Measurements from ENCODE around the gene SLIT1.

Gene SLIT1

DNA sequence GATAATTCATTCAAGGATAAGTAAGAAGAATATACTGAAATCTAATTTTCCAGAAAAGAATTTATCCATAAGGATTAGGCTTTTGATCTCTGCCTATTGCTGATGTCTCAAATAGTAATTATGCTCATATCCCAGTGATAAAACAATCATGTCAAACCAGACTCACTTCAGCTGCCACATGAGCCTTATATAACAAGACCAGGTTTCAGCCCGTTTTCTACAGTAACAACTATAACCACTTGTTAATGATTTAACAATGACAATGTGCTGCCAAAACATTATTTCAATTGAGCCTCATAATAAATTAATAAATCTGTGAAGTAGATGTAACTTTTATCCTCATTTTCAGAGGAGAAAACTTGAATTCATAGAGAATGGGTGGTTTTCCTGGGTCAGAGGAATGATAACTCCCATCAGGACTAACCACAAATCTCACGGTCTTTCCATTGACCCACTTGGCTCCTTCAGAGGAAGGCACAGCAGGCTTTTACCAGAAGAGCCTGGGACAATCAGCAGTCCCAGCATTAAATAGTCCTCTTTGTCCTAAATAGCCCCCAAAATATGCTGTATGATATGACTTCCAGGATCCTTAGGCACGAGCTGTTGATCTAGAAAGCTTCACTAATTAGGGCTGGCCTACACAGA, 42.5 kb upstream of the SLIT1 start:
- TF ChIP-seq, protein P1, sequence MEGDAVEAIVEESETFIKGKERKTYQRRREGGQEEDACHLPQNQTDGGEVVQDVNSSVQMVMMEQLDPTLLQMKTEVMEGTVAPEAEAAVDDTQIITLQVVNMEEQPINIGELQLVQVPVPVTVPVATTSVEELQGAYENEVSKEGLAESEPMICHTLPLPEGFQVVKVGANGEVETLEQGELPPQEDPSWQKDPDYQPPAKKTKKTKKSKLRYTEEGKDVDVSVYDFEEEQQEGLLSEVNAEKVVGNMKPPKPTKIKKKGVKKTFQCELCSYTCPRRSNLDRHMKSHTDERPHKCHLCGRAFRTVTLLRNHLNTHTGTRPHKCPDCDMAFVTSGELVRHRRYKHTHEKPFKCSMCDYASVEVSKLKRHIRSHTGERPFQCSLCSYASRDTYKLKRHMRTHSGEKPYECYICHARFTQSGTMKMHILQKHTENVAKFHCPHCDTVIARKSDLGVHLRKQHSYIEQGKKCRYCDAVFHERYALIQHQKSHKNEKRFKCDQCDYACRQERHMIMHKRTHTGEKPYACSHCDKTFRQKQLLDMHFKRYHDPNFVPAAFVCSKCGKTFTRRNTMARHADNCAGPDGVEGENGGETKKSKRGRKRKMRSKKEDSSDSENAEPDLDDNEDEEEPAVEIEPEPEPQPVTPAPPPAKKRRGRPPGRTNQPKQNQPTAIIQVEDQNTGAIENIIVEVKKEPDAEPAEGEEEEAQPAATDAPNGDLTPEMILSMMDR (IDR thresholded peaks at IDR 0.05; ENCODE audit: insufficient read depth, low read depth, low read length, missing control alignments), result no peak
- H3K4me3 ChIP-seq (ENCODE audit: low read depth, low read length), result no peak overlapping the region
- DNase-seq (ENCODE audit: low read depth), result no peak

DNA sequence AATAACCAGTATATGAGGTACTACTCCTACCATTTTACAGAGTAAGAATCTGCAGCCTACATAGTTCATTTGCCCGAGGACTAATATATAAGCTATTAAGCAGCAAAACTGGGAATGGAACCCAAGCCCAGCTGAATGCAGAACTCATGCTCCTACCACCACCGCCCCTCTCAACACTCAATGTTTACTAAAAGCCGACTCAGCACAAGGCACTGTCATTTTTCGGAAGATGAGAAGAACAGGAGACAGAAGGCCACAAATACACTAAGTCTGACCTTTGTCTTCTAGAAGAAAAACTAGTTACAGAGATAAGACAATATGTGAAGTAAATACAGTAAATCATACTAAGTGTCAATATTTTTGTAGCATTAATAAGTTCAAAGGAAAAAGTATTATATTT, 40.6 kb upstream of the SLIT1 start:
- TF ChIP-seq, protein P1 (IDR thresholded peaks at IDR 0.05; ENCODE audit: insufficient read depth, low read depth, low read length, missing control alignments), result no peak
- DNase-seq (ENCODE audit: low read depth), result no peak
- no peak overlapping the region for H3K4me3 ChIP-seq (ENCODE audit: low read depth, low read length)

DNA sequence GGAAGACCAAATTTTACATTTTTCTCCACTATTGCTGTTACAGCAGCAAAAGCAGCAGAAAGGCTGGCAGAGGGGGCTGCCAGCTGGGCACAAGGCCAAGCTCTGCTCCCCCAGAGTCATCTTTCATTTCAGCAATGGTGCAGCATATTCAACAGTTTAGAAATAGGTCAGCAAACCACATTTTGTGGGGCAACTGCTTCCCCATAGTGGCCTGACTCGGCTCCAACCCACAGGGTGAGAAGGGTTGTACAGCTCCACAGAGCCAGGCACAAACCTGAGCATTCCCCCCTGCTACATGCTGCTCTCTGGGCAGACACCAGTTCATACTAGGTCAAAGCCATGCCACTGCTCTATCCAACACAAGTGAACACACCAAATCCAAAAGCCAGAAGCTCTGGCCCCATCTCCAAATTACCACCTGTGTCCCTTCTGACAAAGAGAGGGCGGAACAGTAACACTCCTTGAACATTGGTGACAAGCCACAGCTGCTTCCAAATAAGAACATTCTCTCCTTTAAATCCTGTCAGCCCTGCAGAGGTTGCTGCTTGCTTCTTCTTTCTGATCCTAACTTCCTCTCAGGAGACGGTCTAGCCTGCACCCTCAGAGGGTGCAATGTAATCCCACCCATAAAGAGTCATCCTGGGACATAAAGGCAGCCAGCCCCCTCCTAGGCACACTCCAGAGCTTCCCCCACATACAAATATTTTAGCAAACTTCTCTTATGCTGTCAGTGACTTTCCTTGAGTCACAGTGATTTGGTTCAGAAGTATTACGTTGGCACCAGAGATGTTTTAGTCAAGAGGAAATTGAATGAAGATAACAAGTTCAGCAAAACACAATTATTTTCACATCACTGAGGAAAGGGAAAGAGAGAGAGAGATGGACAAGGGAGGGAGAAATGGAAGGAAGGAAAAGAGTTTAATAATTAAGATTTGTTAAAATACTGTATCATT, 39.0 kb upstream of the SLIT1 start:
- DNase-seq (ENCODE audit: low read depth), result no peak
- TF ChIP-seq, protein P1 (IDR thresholded peaks at IDR 0.05; ENCODE audit: insufficient read depth, low read depth, low read length, missing control alignments), result no peak
- no peak overlapping the region for H3K4me3 ChIP-seq (ENCODE audit: low read depth, low read length)

DNA sequence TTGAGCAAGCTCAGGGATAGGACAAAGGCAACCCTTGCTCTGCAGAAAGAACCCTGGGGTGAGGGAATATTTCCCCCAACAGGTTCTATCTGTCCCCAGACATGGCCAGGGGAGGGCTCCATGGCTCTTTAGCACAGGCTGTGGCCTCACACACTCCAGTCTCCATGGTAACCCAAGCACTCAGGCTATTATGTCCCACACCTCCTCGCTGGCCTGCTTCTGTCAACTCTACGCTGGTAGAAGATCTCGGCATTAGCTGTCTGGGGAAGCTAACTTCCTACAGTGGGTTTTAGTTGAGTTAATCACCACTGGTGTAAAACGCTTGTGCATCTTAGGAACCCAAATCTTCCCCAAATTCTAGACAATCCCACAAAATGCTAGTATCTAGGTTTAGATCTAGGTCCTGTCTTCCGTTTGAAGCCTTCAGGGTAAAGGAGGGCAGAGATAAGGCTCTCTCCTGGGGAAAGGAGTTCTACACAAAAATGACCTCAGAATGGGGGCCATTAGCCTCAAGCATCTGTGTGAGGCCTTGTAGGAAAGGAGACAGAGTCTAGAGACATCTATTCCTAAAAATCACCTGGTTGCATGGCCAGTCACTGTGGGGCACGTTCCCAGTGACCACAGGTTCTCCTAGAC, 36.7 kb upstream of the SLIT1 start:
- TF ChIP-seq, protein P1 (IDR thresholded peaks at IDR 0.05; ENCODE audit: insufficient read depth, low read depth, low read length, missing control alignments), result no peak
- DNase-seq (ENCODE audit: low read depth), result no peak
- no peak overlapping the region for H3K4me3 ChIP-seq (ENCODE audit: low read depth, low read length)

DNA sequence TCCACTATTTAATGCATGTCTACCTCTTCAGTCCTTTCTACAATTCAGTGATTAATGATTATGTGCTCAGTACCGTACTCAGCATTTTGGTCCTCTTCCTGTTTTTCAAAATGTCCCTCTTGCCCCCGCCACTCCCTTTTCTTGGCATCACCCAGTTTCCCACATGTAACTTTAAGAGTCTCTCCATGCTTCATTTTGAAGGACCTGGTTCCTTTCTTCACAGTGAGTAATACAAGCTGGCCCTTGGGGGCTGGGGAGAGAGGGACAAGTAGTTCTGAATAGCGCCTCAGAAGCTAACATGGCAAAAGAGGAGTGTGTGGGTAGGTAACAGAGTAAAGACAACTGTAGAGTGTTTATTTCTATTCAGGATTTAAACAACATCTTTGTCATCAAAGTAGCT, 34.6 kb upstream of the SLIT1 start:
- DNase-seq (ENCODE audit: low read depth), result no peak
- TF ChIP-seq, protein P1 (IDR thresholded peaks at IDR 0.05; ENCODE audit: insufficient read depth, low read depth, low read length, missing control alignments), result no peak
- H3K4me3 ChIP-seq (ENCODE audit: low read depth, low read length), result no peak overlapping the region

DNA sequence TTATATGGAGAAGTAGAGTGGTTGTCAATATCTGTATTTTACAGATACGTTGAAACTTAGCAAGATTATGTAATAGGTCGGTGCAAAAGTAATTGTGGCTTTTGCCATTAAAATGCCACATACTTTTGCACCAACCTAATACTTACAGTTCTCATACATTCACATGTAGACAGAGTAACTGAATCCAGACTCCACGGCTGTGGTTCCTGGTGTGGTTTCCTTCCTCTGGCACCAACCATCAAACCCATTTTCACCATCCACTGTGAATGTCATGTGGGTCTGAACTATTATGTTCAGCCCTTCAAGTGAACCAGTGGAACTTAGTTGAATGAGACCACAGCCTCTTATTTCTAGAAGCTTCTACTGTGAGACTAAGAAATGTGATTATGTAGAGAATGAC, 31.5 kb upstream of the SLIT1 start:
- DNase-seq (ENCODE audit: low read depth), result no peak
- TF ChIP-seq, protein P1 (IDR thresholded peaks at IDR 0.05; ENCODE audit: insufficient read depth, low read depth, low read length, missing control alignments), result no peak
- no peak overlapping the region for H3K4me3 ChIP-seq (ENCODE audit: low read depth, low read length)

All from GM12865 (cell line).